ENCODE measurements around the gene RIMS4. TPM values are rescaled to one million over a fixed set of nuclear protein-coding genes. Genes with fewer than 3 reads are reported as not detected.

The RIMS4 gene
- total RNA-seq, 2 experiments from 2014 or later = not detected

GRCh38 chr20:44784688-44785087, 25.7 kb downstream of the RIMS4 start:
- ChIA-PET CTCF (no interaction called here), POLR2A (no interaction called here)
- Histone ChIP-seq H3K27me3 (ENCODE audit: control insufficient read depth in 1 of 2, insufficient read depth in 2 of 2, low read length in 2 of 2) (peaks cover 3 to 10% of the 10 kb centered on the region in 2 experiments), H3K27ac (ENCODE audit: low read depth in 1 of 2, low read length in 2 of 2) (no peak overlapping the region), H3K4me1 (ENCODE audit: insufficient read depth, low read length) (no peaks in the 10 kb centered on the region), H3K9me3 (ENCODE audit: control insufficient read depth in 1 of 2, insufficient read depth in 1 of 2, low read length in 2 of 2) (no peaks in the 10 kb centered on the region), H3K4me3 (ENCODE audit: low read length) (no peak overlapping the region), H3K36me3 (ENCODE audit: insufficient read depth, low read length) (no peaks in the 10 kb centered on the region)
- no peaks in the 10 kb centered on the region for H3K36me3 Mint-ChIP-seq (ENCODE audit: low read depth)
- no peaks in the 10 kb centered on the region for H3K9me3 Mint-ChIP-seq
- no peak overlapping the region for H3K4me3 Mint-ChIP-seq
- intact Hi-C loops (cut with DNase I, micrococcal nuclease) = no loop called here
- ATAC-seq (ENCODE audit: poor library complexity) (no peak), DNase-seq (no peak)
- H3K27me3 Mint-ChIP-seq = peaks cover 36% of the 10 kb centered on the region
- no peak for TF ChIP-seq CTCF (IDR thresholded peaks at IDR 0.05)
- H3K4me1 Mint-ChIP-seq (ENCODE audit: low read depth) = no peaks in the 10 kb centered on the region
- no peak overlapping the region for H3K27ac Mint-ChIP-seq

GRCh38 chr20:44781791-44782190, 28.6 kb downstream of the RIMS4 start:
- Histone ChIP-seq H3K4me3 (ENCODE audit: low read length) (no peak overlapping the region), H3K27ac (ENCODE audit: low read depth in 1 of 2, low read length in 2 of 2) (no peak overlapping the region), H3K36me3 (ENCODE audit: insufficient read depth, low read length) (no peaks in the 10 kb centered on the region), H3K9me3 (ENCODE audit: control insufficient read depth in 1 of 2, insufficient read depth in 1 of 2, low read length in 2 of 2) (no peaks in the 10 kb centered on the region), H3K27me3 (ENCODE audit: control insufficient read depth in 1 of 2, insufficient read depth in 2 of 2, low read length in 2 of 2) (peaks cover 0 to 7% of the 10 kb centered on the region in 2 experiments), H3K4me1 (ENCODE audit: insufficient read depth, low read length) (no peaks in the 10 kb centered on the region)
- no peak for TF ChIP-seq CTCF (IDR thresholded peaks at IDR 0.05)
- Mint-ChIP-seq H3K9me3 (no peaks in the 10 kb centered on the region), H3K27ac (no peak overlapping the region), H3K27me3 (peaks cover 32% of the 10 kb centered on the region), H3K4me1 (ENCODE audit: low read depth) (no peaks in the 10 kb centered on the region), H3K36me3 (ENCODE audit: low read depth) (no peaks in the 10 kb centered on the region), H3K4me3 (no peak overlapping the region)
- intact Hi-C loops (cut with DNase I, micrococcal nuclease) = no loop called here
- DNase-seq = no peak
- CTCF ChIA-PET = no interaction called here
- no peak for ATAC-seq (ENCODE audit: poor library complexity)
- POLR2A ChIA-PET = no interaction called here

GRCh38 chr20:44781118-44781517, 29.2 kb downstream of the RIMS4 start:
- Histone ChIP-seq H3K36me3 (ENCODE audit: insufficient read depth, low read length) (no peaks in the 10 kb centered on the region), H3K4me1 (ENCODE audit: insufficient read depth, low read length) (no peaks in the 10 kb centered on the region), H3K4me3 (ENCODE audit: low read length) (no peak overlapping the region), H3K27me3 (ENCODE audit: control insufficient read depth in 1 of 2, insufficient read depth in 2 of 2, low read length in 2 of 2) (peaks cover 0 to 6% of the 10 kb centered on the region in 2 experiments), H3K9me3 (ENCODE audit: control insufficient read depth in 1 of 2, insufficient read depth in 1 of 2, low read length in 2 of 2) (no peaks in the 10 kb centered on the region), H3K27ac (ENCODE audit: low read depth in 1 of 2, low read length in 2 of 2) (no peak overlapping the region)
- CTCF ChIA-PET = no interaction called here
- H3K36me3 Mint-ChIP-seq (ENCODE audit: low read depth) = no peaks in the 10 kb centered on the region
- H3K9me3 Mint-ChIP-seq = no peaks in the 10 kb centered on the region
- peaks cover 30% of the 10 kb centered on the region for H3K27me3 Mint-ChIP-seq
- POLR2A ChIA-PET = no interaction called here
- no peak for DNase-seq
- no peak for TF ChIP-seq CTCF (IDR thresholded peaks at IDR 0.05)
- no peaks in the 10 kb centered on the region for H3K4me1 Mint-ChIP-seq (ENCODE audit: low read depth)
- no peak for ATAC-seq (ENCODE audit: poor library complexity)
- no peak overlapping the region for H3K4me3 Mint-ChIP-seq
- H3K27ac Mint-ChIP-seq = no peak overlapping the region
- intact Hi-C loops (cut with DNase I, micrococcal nuclease) = no loop called here
